ENCODE data around the gene GPRIN3. TPM values are rescaled to one million over a fixed set of nuclear protein-coding genes. Genes with fewer than 3 reads are reported as not detected.
A peak's percentile ranks its signal among the peaks of the same experiment; 100 is the strongest.

GPRIN3 gene
- total RNA-seq: not detected in 2 replicates

DNA sequence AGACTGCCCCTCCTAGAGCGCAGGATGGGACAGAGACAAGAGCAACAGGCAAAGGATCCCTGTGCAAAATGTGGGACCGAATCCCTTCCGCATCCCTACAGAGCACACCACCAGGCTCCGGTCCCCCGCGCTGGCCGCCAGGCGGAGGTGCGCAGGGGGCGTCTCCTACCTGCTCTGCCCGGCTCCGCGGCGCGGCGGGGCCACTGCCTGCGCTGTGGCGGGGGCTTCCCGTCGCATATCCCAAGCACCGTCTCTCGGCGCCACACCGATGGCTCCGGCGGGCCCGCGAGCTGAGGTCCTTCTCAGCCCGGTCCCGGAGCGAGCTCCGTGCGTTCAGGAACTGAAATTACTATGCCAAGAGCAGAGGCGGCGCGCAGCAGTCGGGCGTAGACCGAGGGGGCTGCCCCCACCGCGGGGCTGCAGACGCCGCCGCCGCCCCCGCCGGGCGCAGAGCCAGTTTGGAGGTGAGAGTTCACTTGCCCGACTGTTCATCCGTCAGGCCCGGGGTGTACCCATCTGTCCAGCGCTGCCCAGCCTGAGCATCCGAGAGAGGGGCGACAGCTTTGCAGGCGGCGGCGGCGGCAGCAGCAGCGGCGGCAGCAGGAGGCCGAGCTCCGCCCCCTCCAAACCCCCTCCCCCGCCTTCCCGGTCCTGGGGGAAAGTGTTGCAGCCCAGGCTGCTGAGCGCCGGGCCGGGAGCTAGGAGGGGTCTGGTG, at the start of gene GPRIN3:
Gene GPRIN3, minus strand, starts transcription at position 355 of the 715 bp plus-strand sequence. CDS start 57,690 bp downstream, outside the sequence.
- Histone ChIP-seq H3K4me3 (ENCODE audit: low read depth, low read length) (peak within 1 kb of the TSS; percentile 36), H3K27me3 (ENCODE audit: control insufficient read depth, insufficient read depth, low read length) (peaks cover 4% of the 10 kb centered on the region), H3K36me3 (ENCODE audit: control insufficient read depth, insufficient read depth, low read length) (no peaks in the 10 kb centered on the region)
- no peak for FAIRE-seq
- TF ChIP-seq, protein P1, sequence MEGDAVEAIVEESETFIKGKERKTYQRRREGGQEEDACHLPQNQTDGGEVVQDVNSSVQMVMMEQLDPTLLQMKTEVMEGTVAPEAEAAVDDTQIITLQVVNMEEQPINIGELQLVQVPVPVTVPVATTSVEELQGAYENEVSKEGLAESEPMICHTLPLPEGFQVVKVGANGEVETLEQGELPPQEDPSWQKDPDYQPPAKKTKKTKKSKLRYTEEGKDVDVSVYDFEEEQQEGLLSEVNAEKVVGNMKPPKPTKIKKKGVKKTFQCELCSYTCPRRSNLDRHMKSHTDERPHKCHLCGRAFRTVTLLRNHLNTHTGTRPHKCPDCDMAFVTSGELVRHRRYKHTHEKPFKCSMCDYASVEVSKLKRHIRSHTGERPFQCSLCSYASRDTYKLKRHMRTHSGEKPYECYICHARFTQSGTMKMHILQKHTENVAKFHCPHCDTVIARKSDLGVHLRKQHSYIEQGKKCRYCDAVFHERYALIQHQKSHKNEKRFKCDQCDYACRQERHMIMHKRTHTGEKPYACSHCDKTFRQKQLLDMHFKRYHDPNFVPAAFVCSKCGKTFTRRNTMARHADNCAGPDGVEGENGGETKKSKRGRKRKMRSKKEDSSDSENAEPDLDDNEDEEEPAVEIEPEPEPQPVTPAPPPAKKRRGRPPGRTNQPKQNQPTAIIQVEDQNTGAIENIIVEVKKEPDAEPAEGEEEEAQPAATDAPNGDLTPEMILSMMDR (IDR thresholded peaks at IDR 0.05; ENCODE audit: insufficient read depth, low read length, severe bottlenecking): peak; percentile 34
- no peak for DNase-seq (ENCODE audit: low read depth)

DNA sequence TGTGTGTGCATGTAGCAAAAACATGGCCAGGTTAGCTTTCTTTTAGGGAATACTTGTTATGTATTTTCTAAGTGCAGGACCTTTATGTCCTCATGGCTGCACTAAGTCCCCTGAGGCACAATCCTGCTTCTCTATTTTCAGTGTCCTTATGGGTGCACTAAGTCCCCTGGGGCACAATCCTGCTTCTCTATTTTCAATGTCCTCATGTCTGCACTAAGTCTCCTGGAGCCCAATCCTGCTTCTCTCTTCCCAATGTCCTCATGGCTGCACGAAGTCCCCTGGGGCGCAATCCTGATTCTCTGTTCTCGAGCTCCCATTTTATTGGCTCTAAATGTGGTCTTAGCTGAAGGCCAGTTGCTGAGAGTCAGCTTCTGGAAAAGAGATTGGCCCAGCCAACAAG, 49.7 kb upstream of the GPRIN3 start:
- H3K27me3 ChIP-seq (ENCODE audit: control insufficient read depth, insufficient read depth, low read length): no peaks in the 10 kb centered on the region
- no peaks in the 10 kb centered on the region for H3K36me3 ChIP-seq (ENCODE audit: control insufficient read depth, insufficient read depth, low read length)
- TF ChIP-seq, protein P1 (IDR thresholded peaks at IDR 0.05; ENCODE audit: insufficient read depth, low read length, severe bottlenecking): no peak
- DNase-seq (ENCODE audit: low read depth) (no peak), FAIRE-seq (no peak)
- no peak overlapping the region for H3K4me3 ChIP-seq (ENCODE audit: low read depth, low read length)

DNA sequence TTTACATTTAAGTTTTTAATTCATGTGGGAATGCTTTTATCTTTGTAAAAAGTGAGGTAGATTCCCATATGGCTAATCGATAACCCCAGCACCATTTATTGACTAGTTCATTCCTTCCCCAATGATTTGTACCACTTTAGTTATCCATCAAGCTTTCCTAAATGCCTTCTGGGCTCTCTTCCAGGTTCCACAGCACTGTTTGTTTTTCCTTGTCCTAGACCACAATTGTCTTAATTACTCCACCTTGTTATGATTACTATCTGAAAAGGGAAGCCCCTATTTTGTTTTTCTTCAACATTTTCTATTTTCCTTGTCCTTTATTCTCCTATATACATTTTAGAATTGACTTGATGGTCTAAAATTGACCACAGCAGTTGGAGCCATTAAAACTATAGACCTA, 48.5 kb upstream of the GPRIN3 start:
- FAIRE-seq (no peak), DNase-seq (ENCODE audit: low read depth) (no peak)
- no peaks in the 10 kb centered on the region for H3K36me3 ChIP-seq (ENCODE audit: control insufficient read depth, insufficient read depth, low read length)

DNA sequence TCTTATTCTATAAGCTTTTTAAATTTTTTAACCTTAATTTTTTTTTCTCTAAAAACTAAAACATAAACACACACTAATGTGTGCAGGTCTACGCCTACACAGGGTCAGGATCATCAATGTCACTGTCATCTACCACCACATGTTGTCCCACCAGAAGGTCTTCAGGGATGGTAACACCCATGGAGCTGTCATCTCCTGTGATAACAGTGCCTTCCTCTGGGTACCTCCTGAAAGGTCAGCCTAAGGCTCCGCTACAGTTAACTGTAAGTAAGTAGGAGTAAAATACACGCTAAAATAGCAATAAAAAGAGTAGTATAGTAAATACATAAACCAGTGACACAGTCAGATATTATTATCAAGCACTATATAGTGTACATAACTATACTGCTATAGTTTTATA, 45.9 kb upstream of the GPRIN3 start:
- FAIRE-seq: no peak
- DNase-seq (ENCODE audit: low read depth): no peak
- Histone ChIP-seq H3K36me3 (ENCODE audit: control insufficient read depth, insufficient read depth, low read length) (no peaks in the 10 kb centered on the region), H3K4me3 (ENCODE audit: low read depth, low read length) (no peak overlapping the region), H3K27me3 (ENCODE audit: control insufficient read depth, insufficient read depth, low read length) (no peaks in the 10 kb centered on the region)
- TF ChIP-seq, protein P1 (IDR thresholded peaks at IDR 0.05; ENCODE audit: insufficient read depth, low read length, severe bottlenecking): no peak

More for the DNA sequence above, 48.5 kb upstream of the GPRIN3 start:
- no peak overlapping the region for H3K4me3 ChIP-seq (ENCODE audit: low read depth, low read length)
- TF ChIP-seq, protein P1 (IDR thresholded peaks at IDR 0.05; ENCODE audit: insufficient read depth, low read length, severe bottlenecking): no peak
- H3K27me3 ChIP-seq (ENCODE audit: control insufficient read depth, insufficient read depth, low read length): no peaks in the 10 kb centered on the region

DNA sequence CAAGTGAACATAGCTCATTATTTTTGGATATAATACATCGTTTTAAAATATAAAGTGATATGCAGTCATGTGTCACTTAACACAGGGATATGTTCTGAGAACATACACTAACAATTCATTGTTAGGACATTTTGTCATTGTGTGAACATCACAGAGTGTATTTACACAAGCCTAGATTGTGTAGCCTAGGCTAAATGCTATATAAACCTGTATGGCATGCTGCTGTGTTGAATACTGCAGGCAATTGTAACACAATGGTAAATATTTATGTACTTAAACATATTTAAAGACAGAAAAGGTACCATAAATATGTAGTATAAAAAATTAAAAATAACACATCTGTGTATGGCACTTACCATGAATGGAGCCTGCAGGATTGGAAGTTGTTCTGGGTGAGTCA, 44.9 kb upstream of the GPRIN3 start:
- H3K36me3 ChIP-seq (ENCODE audit: control insufficient read depth, insufficient read depth, low read length): no peaks in the 10 kb centered on the region

More for the DNA sequence above, 44.9 kb upstream of the GPRIN3 start:
- Histone ChIP-seq H3K4me3 (ENCODE audit: low read depth, low read length) (no peak overlapping the region), H3K27me3 (ENCODE audit: control insufficient read depth, insufficient read depth, low read length) (no peaks in the 10 kb centered on the region)
- FAIRE-seq: no peak
- TF ChIP-seq, protein P1 (IDR thresholded peaks at IDR 0.05; ENCODE audit: insufficient read depth, low read length, severe bottlenecking): no peak
- DNase-seq (ENCODE audit: low read depth): no peak
